GM12874 (cell line): ENCODE results near the gene PTPRD.

Source experiments
- TF ChIP-seq, protein P1 (sequence below): IDR thresholded peaks from 2 replicates; pipeline ENCODE4 v1.5.1; 2011; ENCODE audit warnings: low read depth, mild to moderate bottlenecking, control low read depth, low read length, moderate library complexity; ENCODE audit not compliant: insufficient read depth

Gene PTPRD

GRCh38 chr9:10613419-10613818, 617 bp upstream of the PTPRD start:
- TF ChIP-seq, protein P1, sequence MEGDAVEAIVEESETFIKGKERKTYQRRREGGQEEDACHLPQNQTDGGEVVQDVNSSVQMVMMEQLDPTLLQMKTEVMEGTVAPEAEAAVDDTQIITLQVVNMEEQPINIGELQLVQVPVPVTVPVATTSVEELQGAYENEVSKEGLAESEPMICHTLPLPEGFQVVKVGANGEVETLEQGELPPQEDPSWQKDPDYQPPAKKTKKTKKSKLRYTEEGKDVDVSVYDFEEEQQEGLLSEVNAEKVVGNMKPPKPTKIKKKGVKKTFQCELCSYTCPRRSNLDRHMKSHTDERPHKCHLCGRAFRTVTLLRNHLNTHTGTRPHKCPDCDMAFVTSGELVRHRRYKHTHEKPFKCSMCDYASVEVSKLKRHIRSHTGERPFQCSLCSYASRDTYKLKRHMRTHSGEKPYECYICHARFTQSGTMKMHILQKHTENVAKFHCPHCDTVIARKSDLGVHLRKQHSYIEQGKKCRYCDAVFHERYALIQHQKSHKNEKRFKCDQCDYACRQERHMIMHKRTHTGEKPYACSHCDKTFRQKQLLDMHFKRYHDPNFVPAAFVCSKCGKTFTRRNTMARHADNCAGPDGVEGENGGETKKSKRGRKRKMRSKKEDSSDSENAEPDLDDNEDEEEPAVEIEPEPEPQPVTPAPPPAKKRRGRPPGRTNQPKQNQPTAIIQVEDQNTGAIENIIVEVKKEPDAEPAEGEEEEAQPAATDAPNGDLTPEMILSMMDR = no peak

- TF ChIP-seq, protein P1 = no peak
Observed at GRCh38 chr9:10605388-10605787, 7.4 kb downstream of the PTPRD start.

GRCh38 chr9:10604927-10605326, 7.9 kb downstream of the PTPRD start:
- TF ChIP-seq, protein P1 = no peak

DNA sequence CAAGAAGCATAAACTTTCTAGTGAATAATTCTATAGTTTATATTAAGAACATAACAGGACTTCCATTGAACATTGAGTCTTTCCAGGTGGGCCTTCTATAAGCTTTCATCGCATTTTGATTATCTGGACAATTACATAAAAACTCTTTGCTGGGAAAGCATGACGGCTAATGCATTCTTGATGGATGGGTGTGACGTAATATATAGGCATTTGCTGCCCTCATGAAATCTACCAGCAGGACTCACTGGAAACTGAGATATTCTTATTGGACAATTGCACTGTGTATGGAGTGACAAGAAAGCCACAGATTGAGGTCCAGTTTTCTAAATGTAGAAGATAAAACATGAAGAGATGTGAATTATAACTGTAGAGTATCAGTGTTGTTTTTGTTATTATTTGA, 15.0 kb downstream of the PTPRD start:
- TF ChIP-seq, protein P1 = no peak

GRCh38 chr9:10594482-10594881, 18.3 kb downstream of the PTPRD start:
- TF ChIP-seq, protein P1 = no peak

DNA sequence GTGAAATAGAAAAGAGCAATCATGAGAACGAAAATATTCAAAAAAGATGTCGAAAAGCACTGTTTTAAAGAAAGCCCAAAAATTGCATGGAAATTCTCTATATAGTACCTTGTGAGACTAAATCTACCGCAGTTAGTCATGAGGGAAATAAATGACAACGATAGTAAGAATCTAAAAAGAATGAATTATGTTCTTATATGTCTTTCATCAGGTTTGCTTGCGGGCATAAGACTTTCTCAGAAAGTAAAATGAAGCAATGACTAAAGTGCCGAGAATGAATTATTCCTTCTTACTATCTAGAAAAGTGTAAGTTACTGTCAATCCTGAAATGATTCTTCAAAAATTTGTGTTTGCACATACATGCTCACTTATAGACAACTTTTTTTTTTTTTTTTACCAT, 26.4 kb downstream of the PTPRD start:
- TF ChIP-seq, protein P1 = no peak

GRCh38 chr9:10571699-10572098, 41.1 kb downstream of the PTPRD start:
- TF ChIP-seq, protein P1 = no peak

DNA sequence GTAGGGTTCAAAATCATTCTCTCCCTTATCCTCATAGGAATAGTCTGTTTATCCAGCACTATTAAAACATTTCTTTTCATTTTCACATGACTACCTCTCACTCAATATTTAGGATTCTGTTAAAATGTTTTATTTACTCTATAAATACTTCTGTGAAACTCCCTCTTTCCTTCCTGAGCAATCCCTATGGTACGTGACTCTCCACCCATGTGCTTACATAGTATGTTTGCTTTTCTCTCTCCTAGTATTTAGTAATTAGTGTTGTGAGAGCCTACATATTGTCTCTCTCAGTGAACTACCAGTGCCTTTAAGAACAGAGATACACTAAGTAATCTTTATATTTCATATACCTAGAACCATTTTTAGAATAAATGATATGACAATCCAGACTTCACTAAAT, 46.0 kb downstream of the PTPRD start:
- TF ChIP-seq, protein P1 = no peak
